HepG2 (cell line): ENCODE results near the gene TMEM184B. TPM values are rescaled to one million over a fixed set of nuclear protein-coding genes. Genes with fewer than 3 reads are reported as not detected.

Experiments used
- ATAC-seq: fragments of 200-7000 bp; cut with Tn5 transposase; 3 replicates; pipeline ENCODE4 v1.9.1; 2020; ENCODE audit warnings: mild to moderate bottlenecking, moderate library complexity
- BruUV-seq: library from RNA; stranded (reverse); fragments of 400-500 nt; replicated peaks from 2 replicates; lab custom pipeline; 2021; lab: Mats Ljungman, UMichigan
- CTCF ChIA-PET: fragments of 300-600 bp; formaldehyde crosslinking; extraction: SDS; loops from one replicate; lab custom pipeline; 2021; ENCODE audit warnings: low total read pairs, inconsistent platforms, low intra/inter-chr PET ratio; lab: Yijun Ruan, JAX
- POLR2A ChIA-PET: fragments of 350-600 bp; sonication (Branson Sonifier 250); formaldehyde crosslinking; loops from one replicate; lab custom pipeline; 2020; ENCODE audit warnings: antibody characterized with exemption, inconsistent platforms; lab: Yijun Ruan, JAX
- DNase-seq: peaks from one replicate; pipeline ENCODE4 v3.0.0-alpha.2; 2015; ENCODE audit warnings: low spot score
- FAIRE-seq: peaks from 3 replicates; lab custom pipeline; 2011; peaks lifted over from hg19 to GRCh38; lab: Jason Lieb, UNC
- H2AFZ ChIP-seq: one replicate; pipeline ENCODE4 v1.6.1; 2011; ENCODE audit warnings: low read length, inconsistent platforms
- H3K27ac ChIP-seq: fragments of 300-600 bp; 3 replicates; pipeline ENCODE4 v1.8.0; 2011; ENCODE audit warnings: mixed run types, mild to moderate bottlenecking, mixed read lengths, low read length, inconsistent platforms; ENCODE audit not compliant: insufficient read depth; ENCODE audit errors: extremely low read length
- H3K27me3 ChIP-seq, 2 experiments: fragments of 200-600 bp in 1 of 2; 2 replicates in 1 of 2; 3 replicates in 1 of 2; pipeline versions ENCODE4 v1.6.0 to v1.8.0; 2011; ENCODE audit warnings: low read length in 2 of 2, mild to moderate bottlenecking in 2 of 2, moderate library complexity in 2 of 2, inconsistent platforms in 1 of 2; ENCODE audit not compliant: insufficient read depth in 2 of 2, control insufficient read depth in 1 of 2
- H3K36me3 ChIP-seq, 2 experiments: fragments of 200-600 bp in 1 of 2; replicated peaks in 1 of 2; 2 replicates in 1 of 2; 3 replicates in 1 of 2; pipeline versions ENCODE4 v1.5.1 to v1.8.0; 2011; ENCODE audit warnings: low read length in 2 of 2, inconsistent platforms in 1 of 2; ENCODE audit not compliant: insufficient read depth in 2 of 2, control insufficient read depth in 1 of 2
- H3K4me1 ChIP-seq: 2 replicates; pipeline ENCODE4 v1.5.1; 2012; ENCODE audit warnings: low read length, inconsistent platforms; ENCODE audit not compliant: insufficient read depth
- H3K4me2 ChIP-seq: 2 replicates; pipeline ENCODE4 v1.6.0; 2011; ENCODE audit warnings: low read depth, low read length, inconsistent platforms
- H3K4me3 ChIP-seq, 3 experiments: fragments of 200-600 bp in 1 of 3; sonication (generic), shearing (Covaris generic) in 1 of 3; replicated peaks in 1 of 3; 2 replicates each; pipeline ENCODE4 v1.5.1; 2011 to 2016; ENCODE audit warnings: low read length in 3 of 3, inconsistent platforms in 2 of 3, low read depth in 2 of 3, mild to moderate bottlenecking in 2 of 3, control low read depth in 1 of 3, mixed read lengths in 1 of 3; ENCODE audit not compliant: insufficient read depth in 1 of 3
- H3K79me2 ChIP-seq: one replicate; pipeline ENCODE4 v1.6.1; 2011; ENCODE audit warnings: low read length, inconsistent platforms; ENCODE audit not compliant: insufficient read depth
- H3K9ac ChIP-seq: 2 replicates; pipeline ENCODE4 v1.6.0; 2011; ENCODE audit warnings: mild to moderate bottlenecking, low read depth, low read length, inconsistent platforms; ENCODE audit not compliant: insufficient read depth
- H3K9me3 ChIP-seq: 2 replicates; pipeline ENCODE4 v1.5.1; 2012; ENCODE audit warnings: mild to moderate bottlenecking, low read length
- H4K20me1 ChIP-seq: 2 replicates; pipeline ENCODE4 v1.6.0; 2011; ENCODE audit warnings: inconsistent platforms, mild to moderate bottlenecking, low read length, moderate library complexity; ENCODE audit not compliant: insufficient read depth
- ARID4A ChIP-seq: sonication (generic); formaldehyde crosslinking; IDR thresholded peaks from 2 replicates; pipeline ENCODE4 v1.5.0; 2020; ENCODE audit warnings: mild to moderate bottlenecking, missing genetic modification reagents, borderline replicate concordance
- ATF7-NPFF ChIP-seq: sonication (generic); formaldehyde crosslinking; IDR thresholded peaks from 2 replicates; pipeline ENCODE4 v1.8.1; 2023; ENCODE audit warnings: mild to moderate bottlenecking, low read depth, missing genetic modification reagents, moderate library complexity
- CCDC6 ChIP-seq: sonication (generic); formaldehyde crosslinking; IDR thresholded peaks from 2 replicates; pipeline ENCODE4 v1.8.1; 2022; ENCODE audit warnings: mild to moderate bottlenecking, missing genetic modification reagents, moderate library complexity
- ETS1 ChIP-seq: sonication (generic); formaldehyde crosslinking; IDR thresholded peaks from 2 replicates; pipeline ENCODE4 v1.4.0; 2020; ENCODE audit warnings: missing genetic modification reagents
- HINFP ChIP-seq: sonication (generic); formaldehyde crosslinking; IDR thresholded peaks from 2 replicates; pipeline ENCODE4 v1.4.0; 2020; ENCODE audit warnings: low read depth, mild to moderate bottlenecking, missing genetic modification reagents
- HNF1B ChIP-seq: sonication (generic); formaldehyde crosslinking; IDR thresholded peaks from 2 replicates; pipeline ENCODE4 v1.5.1; 2020; ENCODE audit warnings: mild to moderate bottlenecking, moderate library complexity, missing genetic modification reagents
- ISL2 ChIP-seq: sonication (generic); formaldehyde crosslinking; IDR thresholded peaks from 2 replicates; pipeline ENCODE4 v1.5.0; 2020; ENCODE audit warnings: missing genetic modification reagents
- MBNL3 ChIP-seq: fragments of 250-450 bp; sonication (Bioruptor Pico); conservative IDR thresholded peaks from 2 replicates; pipeline ENCODE4 v1.8.0; 2022; ENCODE audit warnings: mild to moderate bottlenecking, inconsistent platforms
- ZNF180 ChIP-seq: sonication (generic); formaldehyde crosslinking; IDR thresholded peaks from 2 replicates; pipeline ENCODE4 v1.4.0; 2020; ENCODE audit warnings: low read depth, missing genetic modification reagents, borderline replicate concordance
- ZNF446 ChIP-seq: sonication (generic); formaldehyde crosslinking; IDR thresholded peaks from 2 replicates; pipeline ENCODE4 v1.5.0; 2020; ENCODE audit warnings: mild to moderate bottlenecking, missing genetic modification reagents
- ZNF75D ChIP-seq: sonication (generic); formaldehyde crosslinking; IDR thresholded peaks from 2 replicates; pipeline ENCODE4 v1.8.1; 2023; ENCODE audit warnings: missing genetic modification reagents, mild to moderate bottlenecking, borderline replicate concordance
- ZNF776 ChIP-seq: sonication (generic); formaldehyde crosslinking; IDR thresholded peaks from 2 replicates; pipeline ENCODE4 v1.4.0; 2020; ENCODE audit warnings: mild to moderate bottlenecking, missing genetic modification reagents
- ZNF777 ChIP-seq: sonication (generic); formaldehyde crosslinking; IDR thresholded peaks from 2 replicates; pipeline ENCODE4 v1.4.0; 2020; ENCODE audit warnings: missing genetic modification reagents
- ZSCAN30 ChIP-seq: sonication (generic); formaldehyde crosslinking; IDR thresholded peaks from 2 replicates; pipeline ENCODE4 v1.5.0; 2020; ENCODE audit warnings: mild to moderate bottlenecking, missing genetic modification reagents
- WGBS: methylation state at CpG from one replicate; pipeline ENCODE4 v1.1.6; 2017; ENCODE audit warnings: low lambda C conversion rate; 5-methylcytosine and 5-hydroxymethylcytosine counted together
- in situ Hi-C: cut with HindIII; loops from 2 replicates; pipeline ENCODE4 v1.10.0; 2017; ENCODE audit warnings: low pct_unique_long_range_greater_than_20kb; ENCODE audit not compliant: extremely low pct_ligation_motif_present
- intact Hi-C: fragments of 100-400 bp; cut with micrococcal nuclease; formaldehyde crosslinking; loops from one replicate; pipeline ENCODE4 v1.10.0; 2022; ENCODE audit not compliant: unreplicated experiment
- polyA plus RNA-seq, 8 experiments: library from polyadenylated mRNA; depleted of rRNA in 3 of 8; stranded (reverse) in 7 of 8; unstranded in 1 of 8; fragments of >200 nt; fragmentation: Illumina TruSeq in 4 of 8; extraction: Trizol in 4 of 8; gene quantifications; 2 replicates each; pipeline versions ENCODE4 v1.2.1 to v1.2.3, GENCODE V29; 2011 to 2016; ENCODE audit warnings: low read depth in 4 of 8, missing spikeins in 1 of 8, mixed read lengths in 1 of 8; ENCODE audit not compliant: insufficient read depth in 1 of 8
- total RNA-seq, 5 experiments: library from RNA; depleted of rRNA; stranded (reverse); fragments of >200 nt; fragmentation: Illumina TruSeq; extraction: Trizol; gene quantifications; 2 replicates each; pipeline ENCODE4 v1.2.3, GENCODE V29; 2016; ENCODE audit warnings: low read depth in 1 of 5

TMEM184B gene
- total and polyA plus RNA-seq, 2 of the 13 experiments (the other 11 are each of a cell fraction or from before 2014, with no cell fraction given) = 15.9 to 16.0 TPM

- no peak for DNase-seq
- H3K36me3 ChIP-seq = 0 out of 5 replicates have a peak, but pooled peaks cover 1 to 4% of the 10 kb centered on the region in 2 experiments
- 3% methylated on average over 19 of the region's 26 CpGs for WGBS
- H2AFZ ChIP-seq = peak overlapping the region; percentile 100
- no TSS peak for BruUV-seq
- no peaks in the 10 kb centered on the region for H3K9me3 ChIP-seq
- H3K4me1 ChIP-seq = peaks cover 65% of the 10 kb centered on the region
- H3K9ac ChIP-seq = peak overlapping the region; percentile 83
- FAIRE-seq = no peak
- in situ Hi-C loops = no loop called here
- peaks cover 41% of the 10 kb centered on the region for H3K79me2 ChIP-seq
- peaks cover 9% of the 10 kb centered on the region; the same call in 1 of the 2 replicates for H4K20me1 ChIP-seq
- peak overlapping the region; percentile 49 for H3K27ac ChIP-seq
- peak overlapping the region; percentile 83 to 96 (median 94) for H3K4me3 ChIP-seq
- H3K4me2 ChIP-seq = peak overlapping the region; percentile 100
- ATAC-seq = peak; percentile 11; the same call in 2 of the 3 replicates
- H3K27me3 ChIP-seq = peaks cover 0 to 4% of the 10 kb centered on the region in 2 experiments; a peak in 3 of 5 replicates
- ChIA-PET CTCF (no interaction called here), POLR2A (interaction anchor here (0.6 to 1.8 kb wide), 3 partner anchors 10 to 392 kb away, joined by 3 to 7 read pairs (median 3); no protein-coding TSS in a partner anchor)
- intact Hi-C loops = no loop called here
- TF ChIP-seq ZSCAN30 (no peak), ETS1 (CRISPR knock-in tag) (0 out of 2 replicates have a peak, but pooled peaks have one; percentile 2), ZNF180 (CRISPR knock-in tag) (no peak), CCDC6 (0 out of 2 replicates have a peak, but pooled peaks have one; percentile 10), ZNF777 (CRISPR knock-in tag) (0 out of 2 replicates have a peak, but pooled peaks have one; percentile 10), HNF1B (CRISPR knock-in tag) (0 out of 2 replicates have a peak, but pooled peaks have one; percentile 44), ZNF776 (0 out of 2 replicates have a peak, but pooled peaks have one; percentile 10), ARID4A (peak; percentile 0; the same call in 1 of the 2 replicates), HINFP (CRISPR knock-in tag) (peak; percentile 4; the same call in 1 of the 2 replicates), MBNL3 (no peak), ATF7-NPFF (CRISPR knock-in tag) (0 out of 2 replicates have a peak, but pooled peaks have one; percentile 8), ISL2 (CRISPR knock-in tag) (0 out of 2 replicates have a peak, but pooled peaks have one; percentile 9), ZNF446 (CRISPR knock-in tag) (no peak), ZNF75D (CRISPR knock-in tag) (no peak)
Observed at GRCh38 chr22:38273135-38273826, 471 bp upstream of the TMEM184B start.
